Spleen (tissue), 11 donors: Measurements from ENCODE around the gene GTPBP1. TPM values are rescaled to one million over a fixed set of nuclear protein-coding genes. Genes with fewer than 3 reads are reported as not detected.

Source experiments
- DNase-seq: peaks from one replicate; pipeline ENCODE4 v3.0.0-alpha.2; 2020
- H3K27ac ChIP-seq, 8 donors: fragments of 200-600 bp; sonication (generic) in 7 of 8; 1 replicate in 4 of 8; 2 replicates in 4 of 8; pipeline versions ENCODE4 v1.5.0 to v1.8.0; 2016 to 2021; ENCODE audit warnings: inconsistent platforms in 4 of 8, mild to moderate bottlenecking in 4 of 8, moderate library complexity in 1 of 8
- H3K27me3 ChIP-seq, 7 donors: fragments of 200-600 bp; sonication (generic) in 6 of 7; replicated peaks in 1 of 7; 1 replicate in 4 of 7; 2 replicates in 3 of 7; pipeline versions ENCODE4 v1.5.0 to v1.8.0; 2016 to 2021; ENCODE audit warnings: inconsistent platforms in 3 of 7, mild to moderate bottlenecking in 1 of 7
- H3K36me3 ChIP-seq, 6 donors: fragments of 200-600 bp; sonication (generic) in 5 of 6; 1 replicate in 4 of 6; 2 replicates in 2 of 6; pipeline versions ENCODE4 v1.5.0 to v1.8.0; 2016 to 2021; ENCODE audit warnings: inconsistent platforms in 2 of 6
- H3K4me1 ChIP-seq, 6 donors: fragments of 200-600 bp; sonication (generic) in 5 of 6; 1 replicate in 3 of 6; 2 replicates in 3 of 6; pipeline versions ENCODE4 v1.5.0 to v1.8.0; 2016 to 2021; ENCODE audit warnings: inconsistent platforms in 3 of 6
- H3K4me3 ChIP-seq, 8 donors: fragments of 200-600 bp; sonication (generic) in 7 of 8; 1 replicate in 4 of 8; 2 replicates in 4 of 8; pipeline versions ENCODE4 v1.5.0 to v1.8.0; 2016 to 2021; ENCODE audit warnings: inconsistent platforms in 4 of 8, mild to moderate bottlenecking in 4 of 8, moderate library complexity in 2 of 8
- H3K9me3 ChIP-seq, 8 donors: fragments of 200-600 bp; sonication (generic) in 7 of 8; 1 replicate in 4 of 8; 2 replicates in 4 of 8; pipeline versions ENCODE4 v1.5.0 to v1.8.0; 2016 to 2021; ENCODE audit warnings: inconsistent platforms in 4 of 8
- CTCF ChIP-seq, 11 experiments: fragments of 200-600 bp in 7 of 11; fragments of 450-650 bp in 4 of 11; sonication (generic) in 4 of 11; IDR thresholded peaks in 8 of 11; conservative IDR thresholded peaks in 3 of 11; 1 replicate in 7 of 11; 2 replicates in 4 of 11; pipeline versions ENCODE4 v1.4.0 to v1.8.0; 2016 to 2021; ENCODE audit warnings: antibody characterized with exemption in 11 of 11, inconsistent platforms in 4 of 11, mild to moderate bottlenecking in 1 of 11
- POLR2A ChIP-seq, 3 donors: fragments of 450-650 bp; IDR thresholded peaks; one replicate each; pipeline ENCODE4 v1.5.1; 2017; ENCODE audit warnings: antibody characterized with exemption in 3 of 3, mild to moderate bottlenecking in 1 of 3
- POLR2AphosphoS5 ChIP-seq, 3 donors: sonication (generic); formaldehyde crosslinking; IDR thresholded peaks; one replicate each; pipeline ENCODE4 v1.5.1; 2017; ENCODE audit warnings: antibody characterized with exemption in 3 of 3
- WGBS, 5 donors: extraction: QIAGEN DNeasy Blood & Tissue Kit in 3 of 5; methylation state at CpG; one replicate each; pipeline versions ENCODE4 v1.1.5 to v1.1.7; 2013 to 2018; 5-methylcytosine and 5-hydroxymethylcytosine counted together
- intact Hi-C: fragments of 100-400 bp; cut with DNase I; formaldehyde crosslinking; loops from one replicate; pipeline ENCODE4 v1.15.0; 2023; ENCODE audit warnings: low total_unique reads
- polyA plus RNA-seq, 3 donors: library from polyadenylated mRNA; stranded (reverse); fragments of 200-250 nt; gene quantifications; one replicate each; pipeline ENCODE4 v1.2.1, GENCODE V29; 2013
- small RNA-seq, 4 donors: library from RNA; depleted of rRNA; stranded (forward); fragments of <200 nt; gene quantifications; one replicate each; pipeline ENCODE3, GENCODE V24; 2016
- total RNA-seq, 7 donors: library from RNA; depleted of rRNA in 3 of 7; stranded (reverse); fragments of >200 nt in 3 of 7; fragmentation: NEBNext Ultra II Directional in 4 of 7; extraction: Animal tissue kit (Norgen Biotek cat#: 25700) in 4 of 7; gene quantifications; one replicate each; pipeline versions ENCODE4 v1.1.0 to v1.2.1, GENCODE V29; 2016 to 2021
- donor health status: healthy with polysubstance abuse.
- donor health status: DM: no; HTN: no; CAD: no; lungs with moderate emphysema.
- donor health status: DM: no; HTN: no; CAD: no.
- donor health status: Bipolar disorder and iron deficiency.
- donor health status: healthy.
- donor health status: DM: no; HTN: no; CAD: no.
- donor health status: DM: yes; HTN: yes; CAD: no.

GTPBP1 gene
- total and polyA plus RNA-seq, 10 donors, result 9.7 to 134 (median 91.3) TPM

- intact Hi-C loops, result no loop called here
- 88 to 96% (median 95%) methylated on average over 24 to 27 of the region's 27 CpGs for WGBS, 5 donors
- no peaks in the 10 kb centered on the region for H3K27me3 ChIP-seq
- no peak overlapping the region for H3K27ac ChIP-seq
- H3K4me3 ChIP-seq, result no peak overlapping the region
- DNase-seq, result no peak
- H3K4me1 ChIP-seq, result peaks cover 0 to 20% (median 6%) of the 10 kb centered on the region in 6 donors
- H3K9me3 ChIP-seq, result no peaks in the 10 kb centered on the region
- no peak for TF ChIP-seq POLR2A (IDR thresholded peaks at IDR 0.05)
- TF ChIP-seq CTCF (IDR thresholded peaks at IDR 0.05 in 8 of 11, conservative IDR thresholded peaks at IDR 0.05 in 3 of 11), result no peak
- no peak for TF ChIP-seq POLR2AphosphoS5 (IDR thresholded peaks at IDR 0.05)
- peaks cover 0 to 46% (median 12%) of the 10 kb centered on the region in 6 donors for H3K36me3 ChIP-seq
Measured at GRCh38 chr22:38777087-38777671, 71.4 kb downstream of the GTPBP1 start.

DNA sequence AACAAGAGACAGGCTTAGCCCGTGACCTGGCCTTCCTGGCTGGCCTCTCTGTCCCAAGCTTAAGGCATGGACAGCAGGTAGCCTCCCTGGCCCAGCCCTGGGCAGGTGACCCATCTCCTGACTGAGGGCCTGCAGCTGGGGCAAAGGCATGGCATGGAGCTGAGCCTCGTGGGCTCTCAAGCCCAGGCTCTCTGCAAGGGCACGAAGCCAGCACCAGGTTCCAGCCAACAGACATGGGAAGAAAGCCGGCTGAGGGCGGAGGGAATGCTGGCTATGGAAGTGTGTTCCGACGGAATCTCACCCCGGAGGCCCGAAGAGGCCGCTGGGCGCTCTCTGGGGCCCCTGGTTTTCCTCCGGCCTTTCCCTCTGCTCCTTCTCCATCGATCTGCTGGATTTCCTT lies 75.3 kb downstream of the GTPBP1 start:
- DNase-seq, result no peak
- 93 to 96% (median 94%) methylated on average over 10 to 13 of the region's 13 CpGs for WGBS, 5 donors
- Histone ChIP-seq H3K36me3 (peaks cover 0 to 46% (median 12%) of the 10 kb centered on the region in 6 donors), H3K9me3 (no peaks in the 10 kb centered on the region), H3K27me3 (no peaks in the 10 kb centered on the region), H3K4me1 (peaks cover 6 to 22% (median 12%) of the 10 kb centered on the region in 6 donors), H3K27ac (no peak overlapping the region), H3K4me3 (no peak overlapping the region)
- intact Hi-C loops, result loop anchor here (5.0 kb wide), 1 partner anchor 76 kb away; no protein-coding TSS in a partner anchor
- TF ChIP-seq POLR2AphosphoS5 (IDR thresholded peaks at IDR 0.05) (no peak), CTCF (IDR thresholded peaks at IDR 0.05 in 8 of 11, conservative IDR thresholded peaks at IDR 0.05 in 3 of 11) (no peak), POLR2A (IDR thresholded peaks at IDR 0.05) (no peak)

- Histone ChIP-seq H3K27me3 (no peaks in the 10 kb centered on the region), H3K9me3 (no peaks in the 10 kb centered on the region), H3K4me3 (no peak overlapping the region), H3K27ac (peak overlapping the region in 2 of 8 donors; percentile 31 to 50), H3K36me3 (peaks cover 0 to 43% (median 12%) of the 10 kb centered on the region in 6 donors), H3K4me1 (peaks cover 6 to 27% (median 17%) of the 10 kb centered on the region in 6 donors)
- 49 to 60% (median 56%) methylated on average over 13 of the region's 13 CpGs for WGBS, 5 donors
- no peak for TF ChIP-seq POLR2AphosphoS5 (IDR thresholded peaks at IDR 0.05)
- no peak for TF ChIP-seq CTCF (IDR thresholded peaks at IDR 0.05 in 8 of 11, conservative IDR thresholded peaks at IDR 0.05 in 3 of 11)
- no peak for TF ChIP-seq POLR2A (IDR thresholded peaks at IDR 0.05)
- intact Hi-C loops, result loop anchor here (5.0 kb wide), 1 partner anchor 75 kb away; no protein-coding TSS in a partner anchor
- no peak for DNase-seq
Measured at GRCh38 chr22:38782402-38783094, 76.8 kb downstream of the GTPBP1 start.

Small RNA genes within 50 kb of the gene (small RNA-seq; reads per million reads assigned to genes)
- 0 reads per million in 4 donors for gene AL021707.8

Other genes starting within 250 kb of the GTPBP1 start
- gene KDELR3, start 237.8 kb upstream of the GTPBP1 start, total RNA-seq, result 1 to 10 TPM; 1.5 to 4.9 (median 3.1) TPM
- gene KDELR3, start 237.8 kb upstream of the GTPBP1 start, polyA plus RNA-seq, result 1 to 10 TPM in 2 of 3 donors, under 1 TPM in 1; 1.00 to 3.1 (median 1.2) TPM
- gene DDX17, start 199.6 kb upstream of the GTPBP1 start, total RNA-seq, result 100 to 1,000 TPM; 579 to 818 (median 658) TPM
- 100 to 1,000 TPM; 150 to 224 (median 204) TPM for gene DDX17, start 199.6 kb upstream of the GTPBP1 start, polyA plus RNA-seq
- gene DMC1, start 135.8 kb upstream of the GTPBP1 start, total RNA-seq, result 1 to 10 TPM in 3 of 7 donors, under 1 TPM in 1, not detected in 3; 0.80 to 2.7 (median 2.0) TPM
- under 1 TPM; 0.15 to 0.58 (median 0.16) TPM for gene DMC1, start 135.8 kb upstream of the GTPBP1 start, polyA plus RNA-seq
- gene FAM227A, start 49.6 kb upstream of the GTPBP1 start, total RNA-seq, result 1 to 10 TPM in 1 of 7 donors, under 1 TPM in 5, not detected in 1; 0.06 to 3.0 (median 0.49) TPM
- under 1 TPM; 0.02 to 0.26 (median 0.07) TPM for gene FAM227A, start 49.6 kb upstream of the GTPBP1 start, polyA plus RNA-seq
- gene CBY1, start 49.3 kb upstream of the GTPBP1 start, total RNA-seq, result 10 to 100 TPM; 20.2 to 28.5 (median 22.2) TPM
- 10 to 100 TPM; 24.6 to 37.2 (median 28.1) TPM for gene CBY1, start 49.3 kb upstream of the GTPBP1 start, polyA plus RNA-seq
- gene TOMM22, start 24.0 kb upstream of the GTPBP1 start, total RNA-seq, result 10 to 100 TPM; 28.6 to 59.9 (median 50.6) TPM
- 10 to 100 TPM; 24.3 to 44.3 (median 41.3) TPM for gene TOMM22, start 24.0 kb upstream of the GTPBP1 start, polyA plus RNA-seq
- gene JOSD1, start 5.0 kb upstream of the GTPBP1 start, total RNA-seq, result 10 to 100 TPM; 28.5 to 54.2 (median 36.4) TPM
- 10 to 100 TPM; 10.1 to 16.3 (median 13.8) TPM for gene JOSD1, start 5.0 kb upstream of the GTPBP1 start, polyA plus RNA-seq
- 100 to 1,000 TPM; 204 to 455 (median 220) TPM for gene SUN2, start 50.1 kb downstream of the GTPBP1 start, total RNA-seq
- gene SUN2, start 50.1 kb downstream of the GTPBP1 start, polyA plus RNA-seq, result 10 to 100 TPM; 35.4 to 86.5 (median 38.9) TPM
- 10 to 100 TPM; 10.4 to 17.6 (median 13.9) TPM for gene DNAL4, start 88.2 kb downstream of the GTPBP1 start, total RNA-seq
- gene DNAL4, start 88.2 kb downstream of the GTPBP1 start, polyA plus RNA-seq, result 10 to 100 TPM in 2 of 3 donors, 1 to 10 TPM in 1; 8.6 to 16.2 (median 10.6) TPM
- gene NPTXR, start 138.1 kb downstream of the GTPBP1 start, total RNA-seq, result 10 to 100 TPM in 1 of 7 donors, 1 to 10 TPM in 6; 3.8 to 11.5 (median 5.0) TPM
- gene NPTXR, start 138.1 kb downstream of the GTPBP1 start, polyA plus RNA-seq, result 1 to 10 TPM in 1 of 3 donors, under 1 TPM in 2; 0.24 to 1.2 (median 0.53) TPM
- gene CBX6, start 166.3 kb downstream of the GTPBP1 start, total RNA-seq, result 10 to 100 TPM; 35.8 to 72.2 (median 49.2) TPM
- gene CBX6, start 166.3 kb downstream of the GTPBP1 start, polyA plus RNA-seq, result 10 to 100 TPM; 10.2 to 26.3 (median 11.3) TPM